WTC11 (cell line): ENCODE results near the gene GASK1A. TPM values are rescaled to one million over a fixed set of nuclear protein-coding genes. Genes with fewer than 3 reads are reported as not detected.

ENCODE experiments used
- ATAC-seq: fragments of 200-7000 bp; cut with Tn5 transposase; 2 replicates; pipeline ENCODE4 v1.10.0; 2021; ENCODE audit warnings: mild to moderate bottlenecking, moderate library complexity
- CTCF ChIA-PET: fragments of 300-600 bp; sonication (Branson Sonifier 250); formaldehyde crosslinking; loops from one replicate; lab custom pipeline; 2021; ENCODE audit warnings: antibody characterized with exemption; lab: Charles Lee
- POLR2A ChIA-PET: fragments of 350-600 bp; sonication (Branson Sonifier 250); formaldehyde crosslinking; loops from one replicate; lab custom pipeline; 2021; ENCODE audit warnings: antibody characterized with exemption; lab: Charles Lee
- DNase-seq: peaks from one replicate; pipeline ENCODE4 v3.0.0; 2021; ENCODE audit warnings: low spot score
- H3K27ac Mint-ChIP-seq: 2 replicates; pipeline ENCODE4 v1.8.0; 2021; ENCODE audit warnings: mixed read lengths
- H3K27me3 Mint-ChIP-seq: 2 replicates; pipeline ENCODE4 v1.8.0; 2021; ENCODE audit warnings: low read depth, mild to moderate bottlenecking, moderate library complexity, mixed read lengths
- H3K36me3 Mint-ChIP-seq: 2 replicates; pipeline ENCODE4 v1.8.0; 2021; ENCODE audit warnings: mixed read lengths
- H3K4me1 Mint-ChIP-seq: 2 replicates; pipeline ENCODE4 v1.8.0; 2022; ENCODE audit warnings: mixed read lengths
- H3K4me3 Mint-ChIP-seq: 2 replicates; pipeline ENCODE4 v1.8.0; 2021; ENCODE audit warnings: mild to moderate bottlenecking, moderate library complexity, mixed read lengths
- H3K9me3 Mint-ChIP-seq: 2 replicates; pipeline ENCODE4 v1.8.0; 2021; ENCODE audit warnings: mixed read lengths
- ARID4B ChIP-seq: sonication (generic); formaldehyde crosslinking; IDR thresholded peaks from 2 replicates; pipeline ENCODE4 v1.8.0; 2023; ENCODE audit warnings: missing genetic modification reagents, mild to moderate bottlenecking, borderline replicate concordance
- ATF6 ChIP-seq: sonication (generic); formaldehyde crosslinking; IDR thresholded peaks from 2 replicates; pipeline ENCODE4 v1.8.1; 2023; ENCODE audit warnings: mild to moderate bottlenecking, missing genetic modification reagents
- CREM ChIP-seq: sonication (generic); formaldehyde crosslinking; IDR thresholded peaks from 2 replicates; pipeline ENCODE4 v1.8.1; 2022; ENCODE audit warnings: mild to moderate bottlenecking, missing genetic modification reagents, moderate library complexity
- CTCF ChIP-seq: fragments of 200-600 bp; IDR thresholded peaks from 2 replicates; pipeline ENCODE4 v1.8.0; 2022; ENCODE audit warnings: antibody characterized with exemption
- JAZF1 ChIP-seq: fragments of 250-450 bp; sonication (Bioruptor Pico); IDR thresholded peaks from 2 replicates; pipeline ENCODE4 v1.9.0; 2021; ENCODE audit warnings: moderate library complexity, mild to moderate bottlenecking, inconsistent platforms
- MYBL2 ChIP-seq: sonication (generic); formaldehyde crosslinking; IDR thresholded peaks from 2 replicates; pipeline ENCODE4 v1.8.1; 2023; ENCODE audit warnings: mild to moderate bottlenecking, moderate library complexity, missing genetic modification reagents
- NR2C2 ChIP-seq: sonication (generic); formaldehyde crosslinking; IDR thresholded peaks from 2 replicates; pipeline ENCODE4 v1.8.0; 2022; ENCODE audit warnings: mild to moderate bottlenecking, missing genetic modification reagents
- RELA ChIP-seq: sonication (generic); formaldehyde crosslinking; IDR thresholded peaks from 2 replicates; pipeline ENCODE4 v1.8.1; 2022; ENCODE audit warnings: missing genetic modification reagents, mild to moderate bottlenecking, borderline replicate concordance
- SOX15 ChIP-seq: fragments of 250-450 bp; sonication (Bioruptor Pico); IDR thresholded peaks from 2 replicates; pipeline ENCODE4 v1.9.0; 2021; ENCODE audit warnings: mild to moderate bottlenecking
- USF1 ChIP-seq: sonication (generic); formaldehyde crosslinking; IDR thresholded peaks from 2 replicates; pipeline ENCODE4 v1.8.0; 2022; ENCODE audit warnings: mild to moderate bottlenecking, missing genetic modification reagents
- ZBTB21 ChIP-seq: sonication (generic); formaldehyde crosslinking; IDR thresholded peaks from 2 replicates; pipeline ENCODE4 v1.8.1; 2023; ENCODE audit warnings: mild to moderate bottlenecking, missing genetic modification reagents, borderline replicate concordance
- ZBTB43 ChIP-seq: sonication (generic); formaldehyde crosslinking; IDR thresholded peaks from 2 replicates; pipeline ENCODE4 v1.8.1; 2023; ENCODE audit warnings: mild to moderate bottlenecking, missing genetic modification reagents
- ZNF263 ChIP-seq: sonication (generic); formaldehyde crosslinking; IDR thresholded peaks from 2 replicates; pipeline ENCODE4 v1.8.1; 2022; ENCODE audit warnings: low read depth, mild to moderate bottlenecking, moderate library complexity, missing genetic modification reagents
- ZNF281 ChIP-seq: sonication (generic); formaldehyde crosslinking; IDR thresholded peaks from 2 replicates; pipeline ENCODE4 v1.8.0; 2023; ENCODE audit warnings: mild to moderate bottlenecking, missing genetic modification reagents
- total RNA-seq: library from RNA; stranded (reverse); gene quantifications from 3 replicates; pipeline ENCODE4 v1.2.3, GENCODE V29; 2021
- TF ChIP-seq, protein P1 (sequence below): sonication (generic); formaldehyde crosslinking; IDR thresholded peaks from 2 replicates; pipeline ENCODE4 v1.8.1; 2022; ENCODE audit warnings: missing genetic modification reagents, borderline replicate concordance
- TF ChIP-seq, protein P2 (sequence below): sonication (generic); formaldehyde crosslinking; IDR thresholded peaks from 2 replicates; pipeline ENCODE4 v1.8.0; 2022; ENCODE audit warnings: mild to moderate bottlenecking, missing genetic modification reagents

GASK1A gene
- total RNA-seq, 1 experiment from 2014 or later, result 9.6 TPM

- TF ChIP-seq, protein P1, sequence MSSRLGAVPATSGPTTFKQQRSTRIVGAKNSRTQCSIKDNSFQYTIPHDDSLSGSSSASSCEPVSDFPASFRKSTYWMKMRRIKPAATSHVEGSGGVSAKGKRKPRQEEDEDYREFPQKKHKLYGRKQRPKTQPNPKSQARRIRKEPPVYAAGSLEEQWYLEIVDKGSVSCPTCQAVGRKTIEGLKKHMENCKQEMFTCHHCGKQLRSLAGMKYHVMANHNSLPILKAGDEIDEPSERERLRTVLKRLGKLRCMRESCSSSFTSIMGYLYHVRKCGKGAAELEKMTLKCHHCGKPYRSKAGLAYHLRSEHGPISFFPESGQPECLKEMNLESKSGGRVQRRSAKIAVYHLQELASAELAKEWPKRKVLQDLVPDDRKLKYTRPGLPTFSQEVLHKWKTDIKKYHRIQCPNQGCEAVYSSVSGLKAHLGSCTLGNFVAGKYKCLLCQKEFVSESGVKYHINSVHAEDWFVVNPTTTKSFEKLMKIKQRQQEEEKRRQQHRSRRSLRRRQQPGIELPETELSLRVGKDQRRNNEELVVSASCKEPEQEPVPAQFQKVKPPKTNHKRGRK (CRISPR knock-in tag), result no peak
- no peak for TF ChIP-seq ZBTB43 (CRISPR knock-in tag)
- TF ChIP-seq, protein P2, sequence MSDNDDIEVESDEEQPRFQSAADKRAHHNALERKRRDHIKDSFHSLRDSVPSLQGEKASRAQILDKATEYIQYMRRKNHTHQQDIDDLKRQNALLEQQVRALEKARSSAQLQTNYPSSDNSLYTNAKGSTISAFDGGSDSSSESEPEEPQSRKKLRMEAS, result no peak
Measured at GRCh38 chr3:42975456-42975855, 3.7 kb upstream of the GASK1A start (continued).

DNA sequence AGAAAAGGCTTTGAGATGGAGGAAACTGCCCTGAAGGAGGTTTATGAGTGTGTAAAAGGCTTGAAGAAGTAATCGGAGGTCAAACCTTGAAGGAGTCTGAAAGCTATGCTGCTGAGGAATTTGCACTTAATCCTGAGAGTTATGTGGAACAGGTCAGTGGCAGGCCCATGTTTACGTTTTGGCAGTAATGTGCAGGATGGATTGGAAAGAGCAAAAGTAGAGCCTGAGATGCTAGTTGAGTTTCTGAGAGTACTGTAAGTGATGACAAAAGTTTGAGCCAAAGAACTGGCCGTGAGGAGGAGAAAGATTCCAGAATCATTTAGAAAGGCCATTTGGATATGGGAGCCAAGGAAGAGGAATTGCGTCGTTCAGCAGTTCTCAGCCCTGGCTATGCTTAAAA lies 3.2 kb upstream of the GASK1A start:
- TF ChIP-seq JAZF1, result no peak
- TF ChIP-seq ZBTB21 (CRISPR knock-in tag), result no peak
- TF ChIP-seq SOX15 (CRISPR knock-in tag), result no peak
- TF ChIP-seq RELA (CRISPR knock-in tag), result no peak
- no peak for TF ChIP-seq ATF6
- TF ChIP-seq ZBTB43 (CRISPR knock-in tag), result no peak
- TF ChIP-seq ARID4B (CRISPR knock-in tag), result no peak
- TF ChIP-seq, protein P2, result no peak
- no peak for TF ChIP-seq ZNF281 (CRISPR knock-in tag)
- TF ChIP-seq ZNF263 (CRISPR knock-in tag), result no peak
- no peak for TF ChIP-seq MYBL2 (CRISPR knock-in tag)
- no peak for TF ChIP-seq USF1
- TF ChIP-seq CTCF, result no peak
- no peak for TF ChIP-seq NR2C2 (CRISPR knock-in tag)
- TF ChIP-seq CREM, result no peak
- TF ChIP-seq, all 79 proteins: peak for 0
- Mint-ChIP-seq H3K27me3 (peaks cover 54% of the 10 kb centered on the region), H3K36me3 (peaks cover 41% of the 10 kb centered on the region), H3K27ac (no peak overlapping the region), H3K4me1 (peaks cover 16% of the 10 kb centered on the region), H3K9me3 (peaks cover 45% of the 10 kb centered on the region), H3K4me3 (no peak overlapping the region)
- POLR2A ChIA-PET, result no interaction called here
- CTCF ChIA-PET, result interaction anchor here (3.5 kb wide), 1 partner anchor 15 kb away, joined by 20 read pairs; no protein-coding TSS in a partner anchor
- ATAC-seq, result no peak
- no peak for DNase-seq
